Left ventricle myocardium inferior (tissue), 1 donor: ENCODE measurements around the gene TCEA3. TPM values are rescaled to one million over a fixed set of nuclear protein-coding genes. Genes with fewer than 3 reads are reported as not detected.
"Not testable (repeated sequence)": the region's sequence is repeated elsewhere in the genome, so short reads cannot be mapped to it uniquely, and the experiment has no call there.

Experiments used
- DNase-seq: peaks from one replicate; pipeline ENCODE4 v3.0.0-alpha.2; 2020
- H3K27ac ChIP-seq: fragments of 200-600 bp; replicated peaks from 2 replicates; pipeline ENCODE4 v1.8.0; 2021
- H3K27me3 ChIP-seq: fragments of 200-600 bp; 2 replicates; pipeline ENCODE4 v1.8.0; 2021; ENCODE audit warnings: low read depth
- H3K36me3 ChIP-seq: fragments of 200-600 bp; 2 replicates; pipeline ENCODE4 v1.8.0; 2021
- H3K4me1 ChIP-seq: fragments of 200-600 bp; 2 replicates; pipeline ENCODE4 v1.8.0; 2021
- H3K4me3 ChIP-seq: fragments of 200-600 bp; 2 replicates; pipeline ENCODE4 v1.8.0; 2021; ENCODE audit warnings: mild to moderate bottlenecking, moderate library complexity
- H3K9me3 ChIP-seq: fragments of 200-600 bp; replicated peaks from 2 replicates; pipeline ENCODE4 v1.8.0; 2021
- intact Hi-C: fragments of 100-400 bp; cut with micrococcal nuclease; formaldehyde crosslinking; loops from one replicate; pipeline ENCODE4 v1.11.0; 2022
- total RNA-seq: library from RNA; stranded (reverse); fragmentation: NEBNext Ultra II Directional; extraction: Animal tissue kit (Norgen Biotek cat#: 25700); gene quantifications from one replicate; pipeline ENCODE4 v1.2.1, GENCODE V29; 2021
- TF ChIP-seq, protein P1 (sequence below): fragments of 200-600 bp; IDR thresholded peaks from 2 replicates; pipeline ENCODE4 v1.8.0; 2021; ENCODE audit warnings: antibody characterized with exemption, mild to moderate bottlenecking, borderline replicate concordance
- donor health status: DM: no; HTN: yes; CAD: no; lungs with severe emphysema.

The TCEA3 gene
- total RNA-seq, 1 donor from 2014 or later = 78.6 TPM

DNA sequence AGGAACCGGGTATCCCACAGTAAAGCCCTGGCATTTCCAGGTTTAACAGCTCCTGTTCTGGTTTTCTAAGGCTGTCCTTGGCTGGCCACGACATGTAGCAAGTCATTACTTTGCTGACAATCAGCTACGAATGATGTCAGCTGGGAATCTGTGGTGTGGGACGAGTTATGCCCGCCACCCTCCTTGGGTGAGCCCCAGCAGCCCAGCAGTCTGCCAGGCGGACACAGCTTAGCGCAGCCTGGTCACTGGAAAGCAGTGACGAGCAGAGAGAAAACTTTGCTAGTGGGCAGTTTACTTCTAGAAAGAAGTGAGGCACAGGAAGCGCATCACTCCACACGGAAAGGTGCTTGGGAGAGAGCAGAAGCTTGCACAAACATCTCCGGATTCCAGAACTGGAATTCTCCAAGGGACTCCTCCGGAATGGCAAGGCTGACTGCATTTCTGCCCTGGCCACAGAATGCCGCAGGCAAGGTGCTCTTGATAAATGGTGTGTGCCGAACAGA is 39.4 kb downstream of the TCEA3 start:
- no peak for DNase-seq
- peaks cover 32% of the 10 kb centered on the region for H3K4me1 ChIP-seq
- no peaks in the 10 kb centered on the region for H3K27me3 ChIP-seq
- TF ChIP-seq, protein P1, sequence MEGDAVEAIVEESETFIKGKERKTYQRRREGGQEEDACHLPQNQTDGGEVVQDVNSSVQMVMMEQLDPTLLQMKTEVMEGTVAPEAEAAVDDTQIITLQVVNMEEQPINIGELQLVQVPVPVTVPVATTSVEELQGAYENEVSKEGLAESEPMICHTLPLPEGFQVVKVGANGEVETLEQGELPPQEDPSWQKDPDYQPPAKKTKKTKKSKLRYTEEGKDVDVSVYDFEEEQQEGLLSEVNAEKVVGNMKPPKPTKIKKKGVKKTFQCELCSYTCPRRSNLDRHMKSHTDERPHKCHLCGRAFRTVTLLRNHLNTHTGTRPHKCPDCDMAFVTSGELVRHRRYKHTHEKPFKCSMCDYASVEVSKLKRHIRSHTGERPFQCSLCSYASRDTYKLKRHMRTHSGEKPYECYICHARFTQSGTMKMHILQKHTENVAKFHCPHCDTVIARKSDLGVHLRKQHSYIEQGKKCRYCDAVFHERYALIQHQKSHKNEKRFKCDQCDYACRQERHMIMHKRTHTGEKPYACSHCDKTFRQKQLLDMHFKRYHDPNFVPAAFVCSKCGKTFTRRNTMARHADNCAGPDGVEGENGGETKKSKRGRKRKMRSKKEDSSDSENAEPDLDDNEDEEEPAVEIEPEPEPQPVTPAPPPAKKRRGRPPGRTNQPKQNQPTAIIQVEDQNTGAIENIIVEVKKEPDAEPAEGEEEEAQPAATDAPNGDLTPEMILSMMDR = no peak
- H3K4me3 ChIP-seq = no peak overlapping the region
- intact Hi-C loops = no loop called here
- peak overlapping the region; percentile 71 for H3K27ac ChIP-seq
- H3K36me3 ChIP-seq = peaks cover 17% of the 10 kb centered on the region
- no peaks in the 10 kb centered on the region for H3K9me3 ChIP-seq

- TF ChIP-seq, protein P1 = no peak
- H3K27ac ChIP-seq = peak overlapping the region; percentile 71
- H3K9me3 ChIP-seq = no peaks in the 10 kb centered on the region
- DNase-seq = no peak
- H3K4me3 ChIP-seq = no peak overlapping the region
- intact Hi-C loops = no loop called here
- peaks cover 17% of the 10 kb centered on the region for H3K36me3 ChIP-seq
- no peaks in the 10 kb centered on the region for H3K27me3 ChIP-seq
- peaks cover 32% of the 10 kb centered on the region for H3K4me1 ChIP-seq
Observed at GRCh38 chr1:23384312-23385058, 40.1 kb downstream of the TCEA3 start.

DNA sequence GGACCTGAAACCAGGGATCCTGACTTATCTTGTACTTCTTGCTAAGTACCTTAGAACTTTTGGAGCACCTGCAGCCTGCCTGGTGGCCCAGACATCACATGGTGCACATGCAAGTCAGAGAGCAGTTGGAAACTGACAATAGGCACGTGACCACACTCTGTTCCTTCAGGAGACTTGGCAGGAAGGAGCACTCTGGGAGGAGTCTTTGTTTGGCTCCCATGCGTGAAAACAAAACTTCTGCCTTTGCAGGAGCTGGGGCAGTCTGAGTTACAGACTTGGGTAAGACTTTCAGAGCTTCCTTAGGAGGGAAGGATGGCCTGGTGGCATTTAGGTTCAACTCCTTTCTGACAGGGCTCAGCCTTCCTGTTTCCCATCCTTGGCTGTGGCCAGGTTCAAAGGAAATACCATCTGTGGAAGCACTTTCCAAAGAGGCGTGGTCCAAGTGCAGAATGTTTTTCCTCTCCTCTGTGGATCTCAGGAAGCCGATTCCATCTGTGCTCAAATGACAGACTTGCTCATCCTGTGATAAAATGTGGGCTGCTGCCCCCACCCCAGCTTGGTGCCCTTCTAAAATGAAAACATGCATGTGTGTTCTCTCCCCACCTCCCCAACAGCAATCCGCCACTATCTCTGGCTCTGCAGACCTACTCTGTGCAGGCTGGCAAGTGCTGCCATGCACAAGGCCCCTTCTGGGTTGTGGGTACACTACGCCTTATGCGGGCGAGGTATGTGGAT is 40.8 kb downstream of the TCEA3 start:
- Histone ChIP-seq H3K9me3 (no peaks in the 10 kb centered on the region), H3K36me3 (peaks cover 17% of the 10 kb centered on the region), H3K27ac (peak overlapping the region; percentile 71), H3K27me3 (no peaks in the 10 kb centered on the region), H3K4me3 (no peak overlapping the region), H3K4me1 (peaks cover 35% of the 10 kb centered on the region)
- DNase-seq = no peak
- TF ChIP-seq, protein P1 = no peak
- intact Hi-C loops = no loop called here

DNA sequence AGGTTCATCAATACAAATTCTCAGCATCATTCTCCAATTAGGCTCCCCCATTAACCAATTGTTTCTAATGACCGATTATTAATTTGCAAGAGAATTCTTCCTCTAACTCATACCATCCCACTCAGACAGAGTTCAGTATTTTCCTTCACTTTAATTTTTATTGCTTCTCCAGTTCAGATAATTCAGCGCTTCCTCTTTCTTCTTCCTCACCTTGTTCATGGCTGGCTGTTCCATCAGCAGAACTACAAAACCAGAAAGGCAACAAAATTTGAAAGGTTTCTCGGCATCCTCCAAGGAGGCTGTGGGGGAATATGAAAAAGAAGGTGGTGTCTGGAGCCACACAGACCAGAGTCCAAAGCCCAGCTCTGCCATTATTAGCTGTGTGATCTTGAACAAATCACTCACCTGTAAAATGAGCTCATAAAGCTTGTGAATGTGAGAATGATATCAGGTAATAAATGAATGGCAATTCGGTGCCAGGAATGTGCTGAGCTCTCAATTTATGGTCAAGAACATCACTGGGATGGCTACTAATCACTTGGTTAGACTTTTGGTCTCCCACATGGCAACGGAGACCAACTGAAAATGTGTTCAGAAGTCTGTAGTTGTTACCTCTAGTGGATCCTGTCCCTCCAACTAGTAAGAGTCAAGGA is 43.2 kb downstream of the TCEA3 start:
- H3K27me3 ChIP-seq = no peaks in the 10 kb centered on the region
- H3K4me1 ChIP-seq = peaks cover 38% of the 10 kb centered on the region
- H3K36me3 ChIP-seq = peaks cover 17% of the 10 kb centered on the region
- DNase-seq = no peak
- no peak overlapping the region for H3K27ac ChIP-seq
- TF ChIP-seq, protein P1 = no peak
- H3K4me3 ChIP-seq = no peak overlapping the region
- intact Hi-C loops = no loop called here
- no peaks in the 10 kb centered on the region for H3K9me3 ChIP-seq

DNA sequence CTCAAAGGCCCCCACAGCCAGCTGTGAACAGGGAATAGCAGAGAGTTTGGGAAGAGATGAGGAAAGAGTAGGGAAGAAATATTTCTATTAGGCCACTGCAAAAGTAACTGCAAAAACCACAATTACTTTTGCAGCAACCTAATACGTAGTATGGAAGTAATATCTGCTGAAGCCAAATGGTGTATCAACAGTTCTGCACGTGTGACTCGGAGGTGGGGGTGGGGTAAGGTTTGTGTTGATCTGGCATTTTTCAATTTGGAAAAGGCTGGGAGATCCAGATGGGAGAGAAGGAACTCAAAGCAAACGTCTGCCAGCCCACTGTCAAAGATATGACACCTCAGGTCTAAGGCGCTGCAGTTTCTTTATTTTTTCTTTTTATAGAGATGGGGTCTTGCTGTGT is 43.8 kb downstream of the TCEA3 start:
- no peak for DNase-seq
- intact Hi-C loops = no loop called here
- H3K36me3 ChIP-seq = peaks cover 17% of the 10 kb centered on the region
- H3K4me3 ChIP-seq = no peak overlapping the region
- H3K27me3 ChIP-seq = no peaks in the 10 kb centered on the region
- TF ChIP-seq, protein P1 = no peak
- peaks cover 38% of the 10 kb centered on the region for H3K4me1 ChIP-seq
- H3K9me3 ChIP-seq = no peaks in the 10 kb centered on the region
- no peak overlapping the region for H3K27ac ChIP-seq

GRCh38 chr1:23380236-23380635 is 44.3 kb downstream of the TCEA3 start:
- H3K4me3 ChIP-seq, intact Hi-C loops, H3K9me3 ChIP-seq, DNase-seq, H3K27ac ChIP-seq, H3K27me3 ChIP-seq: not testable (repeated sequence)
- H3K4me1 ChIP-seq = peaks cover 33% of the 10 kb centered on the region
- peaks cover 17% of the 10 kb centered on the region for H3K36me3 ChIP-seq
